ENCODE data around the gene PPP4R2. TPM values are rescaled to one million over a fixed set of nuclear protein-coding genes. Genes with fewer than 3 reads are reported as not detected.

PPP4R2 gene
- total and polyA plus RNA-seq, 2 of the 8 experiments (the other 6 are each of a cell fraction or from before 2014, with no cell fraction given), result 11.5 to 89.9 TPM

DNA sequence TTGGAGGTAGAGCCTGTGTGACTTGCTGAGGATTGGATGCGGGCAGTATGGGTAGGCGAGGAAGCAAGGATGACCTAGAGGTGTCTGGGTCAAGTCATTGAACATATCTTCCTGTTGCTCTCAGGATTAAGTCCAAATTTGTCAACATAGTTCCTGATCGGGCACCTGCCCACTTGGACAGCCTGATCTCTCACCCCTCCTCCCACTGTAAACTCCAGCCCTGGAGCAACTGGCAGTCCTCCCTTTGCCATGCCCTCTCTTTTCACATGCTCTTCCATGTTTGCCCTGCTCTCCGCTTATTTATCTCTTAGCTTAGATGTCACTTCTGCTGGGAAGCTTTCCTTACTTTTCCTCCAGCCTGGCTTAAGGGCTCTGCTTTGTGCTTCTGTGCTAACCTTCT lies 47.6 kb upstream of the PPP4R2 start:
- no peak overlapping the region for H3K9ac ChIP-seq (replicated peaks in 1 of 4; ENCODE audit: extremely low read depth in 1 of 4, low read depth in 3 of 4, low read length in 3 of 4)
- no peak overlapping the region for H2BK120ac ChIP-seq (replicated peaks; ENCODE audit: low read depth, low read length)
- H3K4me3 ChIP-seq (ENCODE audit: extremely low read depth in 1 of 4, insufficient read depth in 2 of 4, low read depth in 3 of 4, low read length in 4 of 4), result no peak overlapping the region
- no peaks in the 10 kb centered on the region for H3K36me3 ChIP-seq (ENCODE audit: control insufficient read depth in 2 of 4, insufficient read depth in 4 of 4, low read length in 3 of 4)
- H3K79me1 ChIP-seq (ENCODE audit: low read depth, low read length), result no peaks in the 10 kb centered on the region
- no peak overlapping the region for H2AFZ ChIP-seq (ENCODE audit: low read length)
- H3K14ac ChIP-seq (ENCODE audit: insufficient read length), result no peak overlapping the region
- FAIRE-seq (no peak), DNase-seq (ENCODE audit: low read depth in 1 of 2, low spot score in 2 of 2) (no peak)
- no peak overlapping the region for H3K23ac ChIP-seq (ENCODE audit: insufficient read length)
- ChIA-PET CTCF (ENCODE audit: partially characterized antibody) (interaction anchor here (0.8 to 1.4 kb wide), 2 partner anchors 9 to 14 kb away, joined by 3 to 4 read pairs; no protein-coding TSS in a partner anchor), POLR2A (ENCODE audit: partially characterized antibody) (no interaction called here)
- H4K20me1 ChIP-seq (replicated peaks in 1 of 2; ENCODE audit: control insufficient read depth in 1 of 2, insufficient read depth in 2 of 2, low read length in 2 of 2), result no peaks in the 10 kb centered on the region
- H3K79me2 ChIP-seq (ENCODE audit: control insufficient read depth in 1 of 2, insufficient read depth in 2 of 2, low read length in 2 of 2), result no peaks in the 10 kb centered on the region
- H3K23me2 ChIP-seq (ENCODE audit: low read depth, low read length), result no peaks in the 10 kb centered on the region
- no peak overlapping the region for H2BK15ac ChIP-seq (ENCODE audit: low read length)
- H3K9me3 ChIP-seq (ENCODE audit: insufficient read depth in 2 of 2, low read depth in 1 of 2, low read length in 1 of 2), result no peaks in the 10 kb centered on the region
- 89% methylated on average over 4 of the region's 4 CpGs; no CpG with 5 or more reads in 1 of the 2 experiments for WGBS, 2 experiments (ENCODE audit: extremely low coverage in 1 of 2, insufficient coverage in 1 of 2, insufficient read length in 1 of 2, insufficient replicate concordance in 2 of 2, low coverage in 1 of 2, low lambda C conversion rate in 2 of 2, missing lambda C conversion rate in 1 of 2)
- no peak overlapping the region for H2AK5ac ChIP-seq (ENCODE audit: low read depth, low read length)
- H3K27me3 ChIP-seq (replicated peaks in 1 of 4; ENCODE audit: control insufficient read depth in 3 of 4, extremely low read depth in 1 of 4, insufficient read depth in 3 of 4, low read length in 3 of 4), result no peaks in the 10 kb centered on the region
- no peak overlapping the region for H2BK20ac ChIP-seq (ENCODE audit: low read length)
- H3K4ac ChIP-seq (replicated peaks; ENCODE audit: insufficient read length, low read depth, low read length), result no peak overlapping the region
- peaks cover 0 to 6% (median 4%) of the 10 kb centered on the region in 4 experiments; a peak in 4 of 7 replicates for H3K4me1 ChIP-seq (replicated peaks in 1 of 4; ENCODE audit: control insufficient read depth in 3 of 4, insufficient read depth in 4 of 4, low read length in 3 of 4)
- no peak overlapping the region for H3K56ac ChIP-seq (replicated peaks; ENCODE audit: insufficient read length, low read depth, low read length)
- H2BK5ac ChIP-seq (ENCODE audit: low read depth, low read length), result no peak overlapping the region
- no peak overlapping the region for H3K4me2 ChIP-seq (ENCODE audit: insufficient read depth in 1 of 2, low read depth in 2 of 2, low read length in 2 of 2)
- no peak overlapping the region for H3K18ac ChIP-seq (ENCODE audit: extremely low read depth, low read length)
- no peak overlapping the region for H4K91ac ChIP-seq (replicated peaks; ENCODE audit: insufficient read length, low read length)
- H3K27ac ChIP-seq (ENCODE audit: low read depth, low read length), result no peak overlapping the region
- no peak overlapping the region for H2BK12ac ChIP-seq (ENCODE audit: low read depth, low read length)
- no peak overlapping the region for H4K8ac ChIP-seq (ENCODE audit: extremely low read depth, insufficient read depth, low read length)
- no peak overlapping the region for H4K5ac ChIP-seq (ENCODE audit: insufficient read length, low read depth, low read length)
- TF ChIP-seq NRF1 (IDR thresholded peaks at IDR 0.05; ENCODE audit: low read depth, low read length), result no peak
- TF ChIP-seq SP4 (IDR thresholded peaks at IDR 0.05; ENCODE audit: low read length), result no peak
- TF ChIP-seq, protein P1, sequence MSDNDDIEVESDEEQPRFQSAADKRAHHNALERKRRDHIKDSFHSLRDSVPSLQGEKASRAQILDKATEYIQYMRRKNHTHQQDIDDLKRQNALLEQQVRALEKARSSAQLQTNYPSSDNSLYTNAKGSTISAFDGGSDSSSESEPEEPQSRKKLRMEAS (IDR thresholded peaks at IDR 0.05), result no peak
- TF ChIP-seq YY1 (IDR thresholded peaks at IDR 0.05; ENCODE audit: low read depth, low read length), result no peak
- TF ChIP-seq CBX5 (IDR thresholded peaks at IDR 0.05; ENCODE audit: low read depth, low read length), result no peak
- TF ChIP-seq RFX5 (IDR thresholded peaks at IDR 0.05; ENCODE audit: borderline replicate concordance, low read depth, low read length), result no peak
- no peak for TF ChIP-seq HDAC2 (IDR thresholded peaks at IDR 0.05; ENCODE audit: borderline replicate concordance in 1 of 2, low read depth in 2 of 2, low read length in 2 of 2)
- no peak for TF ChIP-seq ZNF274 (IDR thresholded peaks at IDR 0.05; ENCODE audit: borderline replicate concordance, extremely low read depth, low read length)
- TF ChIP-seq, protein P2, sequence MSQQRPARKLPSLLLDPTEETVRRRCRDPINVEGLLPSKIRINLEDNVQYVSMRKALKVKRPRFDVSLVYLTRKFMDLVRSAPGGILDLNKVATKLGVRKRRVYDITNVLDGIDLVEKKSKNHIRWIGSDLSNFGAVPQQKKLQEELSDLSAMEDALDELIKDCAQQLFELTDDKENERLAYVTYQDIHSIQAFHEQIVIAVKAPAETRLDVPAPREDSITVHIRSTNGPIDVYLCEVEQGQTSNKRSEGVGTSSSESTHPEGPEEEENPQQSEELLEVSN (IDR thresholded peaks at IDR 0.05), result no peak
- TF ChIP-seq JUN (IDR thresholded peaks at IDR 0.05; ENCODE audit: low read depth, low read length), result no peak
- TF ChIP-seq CHD1 (IDR thresholded peaks at IDR 0.05; ENCODE audit: low read depth, low read length), result no peak
- no peak for TF ChIP-seq SIRT6 (IDR thresholded peaks at IDR 0.05; ENCODE audit: low read length)

Measured in H1 (cell line).